ENCODE data around the gene PDE7B. TPM values are rescaled to one million over a fixed set of nuclear protein-coding genes. Genes with fewer than 3 reads are reported as not detected.

The PDE7B gene
- total and polyA plus RNA-seq, 8 donors, result 1.3 to 4.7 (median 3.6) TPM

- H3K9me3 ChIP-seq, result no peaks in the 10 kb centered on the region
- DNase-seq (no peak), ATAC-seq (peak; percentile 55)
- peaks cover 6 to 10% of the 10 kb centered on the region in 2 donors for H3K4me1 ChIP-seq
- H3K36me3 ChIP-seq, result no peaks in the 10 kb centered on the region
- H3K27ac ChIP-seq, result no peak overlapping the region
- H3K4me3 ChIP-seq, result no peak overlapping the region
- H3K27me3 ChIP-seq, result no peaks in the 10 kb centered on the region
- intact Hi-C loops (cut with DNase I), result no loop called here
- TF ChIP-seq CTCF (IDR thresholded peaks at IDR 0.05), result no peak
These were observed 217.6 kb downstream of the PDE7B start for GRCh38 chr6:136069119-136069518.

GRCh38 chr6:136070815-136071214 lies 219.3 kb downstream of the PDE7B start:
- ATAC-seq, result peak; percentile 33
- H3K27me3 ChIP-seq, result no peaks in the 10 kb centered on the region
- H3K36me3 ChIP-seq, result no peaks in the 10 kb centered on the region
- intact Hi-C loops (cut with DNase I), result no loop called here
- no peaks in the 10 kb centered on the region for H3K9me3 ChIP-seq
- no peak for TF ChIP-seq CTCF (IDR thresholded peaks at IDR 0.05)
- no peak overlapping the region for H3K27ac ChIP-seq
- no peak for DNase-seq
- no peak overlapping the region for H3K4me3 ChIP-seq
- H3K4me1 ChIP-seq, result peaks cover 6 to 10% of the 10 kb centered on the region in 2 donors

- intact Hi-C loops (cut with DNase I), result no loop called here
- Histone ChIP-seq H3K4me3 (no peak overlapping the region), H3K27ac (no peak overlapping the region), H3K4me1 (peaks cover 6 to 10% of the 10 kb centered on the region in 2 donors), H3K9me3 (no peaks in the 10 kb centered on the region), H3K36me3 (no peaks in the 10 kb centered on the region), H3K27me3 (no peaks in the 10 kb centered on the region)
- no peak for TF ChIP-seq CTCF (IDR thresholded peaks at IDR 0.05)
- no peak for DNase-seq
- no peak for ATAC-seq
These were observed 221.2 kb downstream of the PDE7B start for GRCh38 chr6:136072691-136073090.

GRCh38 chr6:136073216-136073615 lies 221.7 kb downstream of the PDE7B start:
- Histone ChIP-seq H3K4me1 (peaks cover 6% of the 10 kb centered on the region in 2 donors), H3K9me3 (no peaks in the 10 kb centered on the region), H3K36me3 (no peaks in the 10 kb centered on the region), H3K27ac (no peak overlapping the region), H3K4me3 (no peak overlapping the region), H3K27me3 (no peaks in the 10 kb centered on the region)
- no peak for TF ChIP-seq CTCF (IDR thresholded peaks at IDR 0.05)
- ATAC-seq (no peak), DNase-seq (no peak)
- intact Hi-C loops (cut with DNase I), result no loop called here

GRCh38 chr6:136076496-136076895 lies 225.0 kb downstream of the PDE7B start:
- ATAC-seq, result no peak
- intact Hi-C loops (cut with DNase I), result no loop called here

More at GRCh38 chr6:136076496-136076895, 225.0 kb downstream of the PDE7B start:
- Histone ChIP-seq H3K4me3 (no peak overlapping the region), H3K4me1 (no peaks in the 10 kb centered on the region), H3K27me3 (no peaks in the 10 kb centered on the region), H3K9me3 (no peaks in the 10 kb centered on the region), H3K36me3 (no peaks in the 10 kb centered on the region), H3K27ac (no peak overlapping the region)
- no peak for DNase-seq
- no peak for TF ChIP-seq CTCF (IDR thresholded peaks at IDR 0.05)
